ENCODE results near the gene SHKBP1.

SHKBP1 gene

DNA sequence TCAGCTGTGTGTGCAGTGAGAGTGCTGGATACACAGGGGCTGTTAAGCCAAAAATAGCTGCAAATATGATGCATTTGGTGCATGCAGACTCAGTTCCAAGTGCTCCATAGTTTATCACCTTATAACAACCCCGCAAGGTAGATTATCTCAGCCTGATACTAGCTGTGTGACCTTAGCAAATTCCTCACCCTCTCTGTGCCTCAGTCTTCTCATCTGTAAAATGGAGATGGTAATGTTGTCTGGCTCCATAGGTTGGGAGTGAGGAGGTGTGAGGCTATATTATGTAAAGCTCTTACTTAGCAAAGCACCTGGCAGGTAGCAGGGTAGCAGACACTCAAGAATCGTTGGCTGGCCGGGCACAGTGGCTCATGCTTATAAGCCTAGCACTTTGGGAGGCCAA is 23.8 kb upstream of the SHKBP1 start:
- Histone ChIP-seq H3K4me1 (peaks cover 0 to 10% (median 7%) of the 10 kb centered on the region in 4 donors), H3K9me3 (no peaks in the 10 kb centered on the region), H3K4me3 (no peak overlapping the region), H3K27me3 (peaks cover 0 to 41% of the 10 kb centered on the region in 2 donors), H3K36me3 (no peaks in the 10 kb centered on the region), H3K27ac (no peak overlapping the region)
- no peak for DNase-seq
- intact Hi-C loops (cut with DNase I; ENCODE audit: low total_unique reads), result no loop called here
- TF ChIP-seq, protein P1, sequence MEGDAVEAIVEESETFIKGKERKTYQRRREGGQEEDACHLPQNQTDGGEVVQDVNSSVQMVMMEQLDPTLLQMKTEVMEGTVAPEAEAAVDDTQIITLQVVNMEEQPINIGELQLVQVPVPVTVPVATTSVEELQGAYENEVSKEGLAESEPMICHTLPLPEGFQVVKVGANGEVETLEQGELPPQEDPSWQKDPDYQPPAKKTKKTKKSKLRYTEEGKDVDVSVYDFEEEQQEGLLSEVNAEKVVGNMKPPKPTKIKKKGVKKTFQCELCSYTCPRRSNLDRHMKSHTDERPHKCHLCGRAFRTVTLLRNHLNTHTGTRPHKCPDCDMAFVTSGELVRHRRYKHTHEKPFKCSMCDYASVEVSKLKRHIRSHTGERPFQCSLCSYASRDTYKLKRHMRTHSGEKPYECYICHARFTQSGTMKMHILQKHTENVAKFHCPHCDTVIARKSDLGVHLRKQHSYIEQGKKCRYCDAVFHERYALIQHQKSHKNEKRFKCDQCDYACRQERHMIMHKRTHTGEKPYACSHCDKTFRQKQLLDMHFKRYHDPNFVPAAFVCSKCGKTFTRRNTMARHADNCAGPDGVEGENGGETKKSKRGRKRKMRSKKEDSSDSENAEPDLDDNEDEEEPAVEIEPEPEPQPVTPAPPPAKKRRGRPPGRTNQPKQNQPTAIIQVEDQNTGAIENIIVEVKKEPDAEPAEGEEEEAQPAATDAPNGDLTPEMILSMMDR (IDR thresholded peaks at IDR 0.05), result no peak

DNA sequence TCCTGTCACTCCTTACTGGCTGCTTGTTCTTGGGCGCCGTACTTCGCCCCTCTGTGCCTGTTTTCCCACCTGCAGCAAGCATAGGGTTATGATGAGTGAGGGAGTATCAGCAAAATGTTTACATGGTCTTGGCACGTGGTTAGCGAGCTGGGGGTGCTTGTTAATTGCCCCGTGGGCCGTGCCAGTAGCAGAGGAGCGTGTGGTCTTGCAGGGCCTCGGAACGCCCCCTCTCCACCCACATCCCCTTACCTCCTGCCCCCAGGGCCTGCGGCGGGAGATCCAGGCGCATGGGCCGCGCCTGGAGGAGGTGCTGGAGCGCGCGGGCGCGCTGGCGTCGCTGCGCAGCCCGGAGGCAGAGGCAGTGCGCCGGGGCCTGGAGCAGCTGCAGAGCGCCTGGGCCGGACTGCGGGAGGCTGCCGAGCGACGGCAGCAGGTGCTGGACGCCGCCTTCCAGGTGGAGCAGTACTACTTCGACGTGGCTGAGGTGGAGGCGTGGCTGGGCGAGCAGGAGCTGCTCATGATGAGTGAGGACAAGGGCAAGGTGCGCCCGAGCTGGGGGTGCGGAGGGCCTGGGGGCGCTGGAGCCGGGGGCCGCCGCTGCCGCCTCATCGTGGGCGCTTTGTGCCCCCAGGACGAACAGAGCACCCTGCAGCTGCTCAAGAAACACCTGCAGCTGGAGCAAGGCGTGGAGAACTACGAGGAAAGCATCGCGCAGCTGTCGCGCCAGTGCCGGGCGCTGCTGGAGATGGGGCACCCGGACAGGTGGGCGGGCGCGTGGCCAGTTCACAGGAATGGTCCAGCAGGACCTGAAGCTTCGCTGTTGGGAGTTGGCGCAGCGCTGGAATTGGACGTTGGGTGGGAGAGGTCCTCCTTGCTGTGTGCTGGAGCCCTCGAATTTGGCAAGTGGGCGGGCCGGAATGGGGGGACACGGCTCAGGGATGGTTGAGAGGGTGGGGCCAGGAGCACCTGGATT is 22.5 kb upstream of the SHKBP1 start:
- H3K4me3 ChIP-seq, result no peak overlapping the region
- H3K27me3 ChIP-seq, result peaks cover 0 to 41% of the 10 kb centered on the region in 2 donors
- H3K27ac ChIP-seq, result no peak overlapping the region
- H3K4me1 ChIP-seq, result peaks cover 0 to 7% (median 6%) of the 10 kb centered on the region in 4 donors
- no peaks in the 10 kb centered on the region for H3K36me3 ChIP-seq
- H3K9me3 ChIP-seq, result no peaks in the 10 kb centered on the region
- DNase-seq, result no peak
- intact Hi-C loops (cut with DNase I; ENCODE audit: low total_unique reads), result no loop called here
- TF ChIP-seq, protein P1 (IDR thresholded peaks at IDR 0.05), result no peak

DNA sequence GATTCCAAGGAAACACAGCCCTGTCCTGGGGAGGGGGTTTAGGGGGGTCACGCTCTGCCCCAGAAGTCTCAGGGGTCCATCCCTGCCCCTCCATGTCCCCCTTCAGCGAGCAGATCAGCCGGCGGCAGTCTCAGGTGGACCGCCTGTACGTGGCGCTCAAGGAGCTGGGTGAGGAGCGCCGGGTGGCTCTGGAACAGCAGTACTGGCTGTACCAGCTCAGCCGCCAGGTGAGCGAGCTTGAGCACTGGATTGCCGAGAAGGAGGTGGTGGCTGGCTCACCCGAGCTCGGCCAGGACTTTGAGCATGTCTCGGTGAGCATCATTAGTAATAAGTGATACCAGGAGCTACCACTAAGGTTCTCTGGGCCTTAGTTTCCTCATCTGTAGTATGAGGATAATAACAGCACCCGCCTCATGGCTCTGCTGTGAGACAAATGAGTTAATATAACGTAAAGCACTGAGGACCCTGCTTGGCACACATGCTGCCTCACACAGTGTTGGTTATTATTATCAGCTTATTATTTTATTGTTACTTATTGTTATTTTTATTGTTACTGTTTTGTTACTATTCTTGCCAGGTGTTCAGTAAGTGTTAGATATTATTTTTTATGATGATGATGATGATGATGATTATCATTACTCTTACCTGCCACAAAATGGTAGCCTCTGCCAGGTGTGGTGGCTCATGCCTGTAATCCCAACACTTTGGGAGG is 20.5 kb upstream of the SHKBP1 start:
- no peak for DNase-seq
- intact Hi-C loops (cut with DNase I; ENCODE audit: low total_unique reads), result no loop called here
- Histone ChIP-seq H3K27me3 (peaks cover 0 to 50% of the 10 kb centered on the region in 2 donors), H3K36me3 (no peaks in the 10 kb centered on the region), H3K4me3 (no peak overlapping the region), H3K9me3 (no peaks in the 10 kb centered on the region), H3K4me1 (peaks cover 0 to 5% (median 4%) of the 10 kb centered on the region in 4 donors), H3K27ac (no peak overlapping the region)
- TF ChIP-seq, protein P1 (IDR thresholded peaks at IDR 0.05), result no peak

DNA sequence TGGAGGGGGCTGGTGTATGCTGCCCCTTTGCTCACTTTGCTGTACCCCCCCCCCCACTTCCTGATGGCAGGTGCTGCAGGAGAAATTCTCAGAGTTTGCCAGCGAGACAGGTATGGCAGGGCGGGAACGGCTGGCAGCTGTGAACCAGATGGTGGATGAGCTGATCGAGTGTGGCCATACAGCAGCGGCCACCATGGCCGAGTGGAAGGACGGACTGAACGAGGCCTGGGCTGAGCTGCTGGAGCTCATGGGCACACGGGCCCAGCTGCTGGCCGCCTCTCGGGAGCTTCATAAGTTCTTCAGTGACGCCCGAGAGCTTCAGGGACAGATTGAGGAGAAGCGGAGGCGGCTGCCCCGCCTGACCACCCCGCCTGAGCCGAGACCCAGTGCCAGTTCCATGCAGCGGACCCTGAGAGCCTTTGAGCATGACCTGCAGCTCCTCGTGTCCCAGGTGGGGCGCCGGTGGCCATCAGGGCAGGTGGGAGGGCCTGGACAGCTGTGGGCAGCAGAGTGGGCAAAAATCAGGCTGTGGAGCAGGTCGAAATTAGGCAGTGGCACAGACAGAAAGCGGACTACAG is 19.6 kb upstream of the SHKBP1 start:
- TF ChIP-seq, protein P1 (IDR thresholded peaks at IDR 0.05), result no peak
- peaks cover 0 to 5% (median 4%) of the 10 kb centered on the region in 4 donors for H3K4me1 ChIP-seq
- no peak for DNase-seq
- no peaks in the 10 kb centered on the region for H3K9me3 ChIP-seq
- H3K27me3 ChIP-seq, result peaks cover 0 to 59% of the 10 kb centered on the region in 2 donors
- H3K27ac ChIP-seq, result no peak overlapping the region
- H3K36me3 ChIP-seq, result no peaks in the 10 kb centered on the region
- H3K4me3 ChIP-seq, result no peak overlapping the region
- intact Hi-C loops (cut with DNase I; ENCODE audit: low total_unique reads), result no loop called here

DNA sequence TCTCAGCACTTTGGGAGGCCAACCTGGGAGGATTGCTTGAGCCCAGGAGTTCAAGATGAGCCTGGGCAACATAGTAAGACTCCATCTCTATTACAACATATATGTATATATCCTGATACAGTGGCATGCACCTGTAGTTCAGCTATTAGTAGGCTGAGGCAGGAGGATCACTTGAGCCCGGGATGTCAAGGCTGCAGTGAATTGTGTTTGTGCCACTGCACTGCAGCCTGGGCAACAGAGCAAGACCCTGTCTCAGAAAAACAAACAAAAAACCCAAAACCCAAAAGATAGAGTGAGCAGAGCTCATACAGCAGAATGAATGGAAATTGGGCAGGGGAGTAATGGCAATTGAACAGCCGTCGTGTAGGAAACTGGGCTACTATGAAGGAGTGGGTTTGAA is 17.3 kb upstream of the SHKBP1 start:
- Histone ChIP-seq H3K36me3 (no peaks in the 10 kb centered on the region), H3K27me3 (peaks cover 0 to 45% of the 10 kb centered on the region in 2 donors), H3K27ac (no peak overlapping the region), H3K9me3 (no peaks in the 10 kb centered on the region), H3K4me3 (no peak overlapping the region), H3K4me1 (peaks cover 0 to under 1% (median under 1%) of the 10 kb centered on the region in 4 donors)
- TF ChIP-seq, protein P1 (IDR thresholded peaks at IDR 0.05), result no peak
- no peak for DNase-seq
- intact Hi-C loops (cut with DNase I; ENCODE audit: low total_unique reads), result no loop called here
